GM23248 (cell line): ENCODE results near the gene GGCX. TPM values are rescaled to one million over a fixed set of nuclear protein-coding genes. Genes with fewer than 3 reads are reported as not detected.

Experiments used
- DNase-seq: peaks from one replicate; pipeline ENCODE4 v3.0.0-alpha.2; 2015
- H2AFZ ChIP-seq: fragments of 200-600 bp; sonication (generic); 2 replicates; pipeline ENCODE4 v1.6.1; 2016; ENCODE audit warnings: antibody characterized with exemption
- H3F3A ChIP-seq: fragments of 200-600 bp; sonication (generic); 2 replicates; pipeline ENCODE4 v1.6.1; 2016; ENCODE audit warnings: mild to moderate bottlenecking, antibody characterized with exemption, mixed run types; ENCODE audit not compliant: insufficient read depth
- H3K27ac ChIP-seq: fragments of 200-600 bp; sonication (generic); 2 replicates; pipeline ENCODE4 v1.5.1; 2016; ENCODE audit warnings: mild to moderate bottlenecking
- H3K27me3 ChIP-seq: fragments of 200-600 bp; sonication (generic); replicated peaks from 2 replicates; pipeline ENCODE4 v1.6.1; 2016; ENCODE audit warnings: mild to moderate bottlenecking; ENCODE audit not compliant: insufficient read depth
- H3K36me3 ChIP-seq: fragments of 200-600 bp; sonication (generic); 2 replicates; pipeline ENCODE4 v1.6.1; 2016; ENCODE audit warnings: low read depth, mild to moderate bottlenecking
- H3K4me1 ChIP-seq: fragments of 200-600 bp; sonication (generic); 2 replicates; pipeline ENCODE4 v1.6.1; 2016; ENCODE audit warnings: mild to moderate bottlenecking; ENCODE audit not compliant: insufficient read depth
- H3K4me2 ChIP-seq: fragments of 200-600 bp; sonication (generic); one replicate; pipeline ENCODE4 v1.6.1; 2016; ENCODE audit warnings: mild to moderate bottlenecking; ENCODE audit not compliant: unreplicated experiment
- H3K4me3 ChIP-seq: fragments of 200-600 bp; sonication (generic); 2 replicates; pipeline ENCODE4 v1.5.1; 2016; ENCODE audit warnings: mild to moderate bottlenecking
- H3K79me2 ChIP-seq: fragments of 200-600 bp; sonication (generic); 2 replicates; pipeline ENCODE4 v1.6.1; 2016; ENCODE audit warnings: mild to moderate bottlenecking; ENCODE audit not compliant: insufficient read depth
- H3K9ac ChIP-seq: fragments of 200-600 bp; sonication (generic); 2 replicates; pipeline ENCODE4 v1.6.1; 2016; ENCODE audit warnings: mild to moderate bottlenecking
- H3K9me2 ChIP-seq: fragments of 200-600 bp; sonication (generic); 2 replicates; pipeline ENCODE4 v1.6.1; 2016; ENCODE audit warnings: mixed run types, mild to moderate bottlenecking, moderate library complexity; ENCODE audit not compliant: insufficient read depth
- H3K9me3 ChIP-seq: fragments of 200-600 bp; sonication (generic); one replicate; pipeline ENCODE4 v1.6.1; 2017; ENCODE audit warnings: low read depth
- H4K20me1 ChIP-seq: fragments of 200-600 bp; sonication (generic); 2 replicates; pipeline ENCODE4 v1.6.0; 2016; ENCODE audit not compliant: insufficient read depth
- EZH2 ChIP-seq: fragments of 200-600 bp; sonication (generic); IDR thresholded peaks from 2 replicates; pipeline ENCODE4 v1.6.1; 2018; ENCODE audit warnings: antibody characterized with exemption, mild to moderate bottlenecking; ENCODE audit not compliant: insufficient read depth, poor library complexity, severe bottlenecking
- EZH2phosphoT487 ChIP-seq: fragments of 200-600 bp; sonication (generic); IDR thresholded peaks from 2 replicates; pipeline ENCODE4 v1.6.1; 2018; ENCODE audit warnings: antibody characterized with exemption, moderate library complexity, mild to moderate bottlenecking, low read depth; ENCODE audit not compliant: insufficient read depth
- WGBS, 2 experiments: methylation state at CpG; one replicate each; pipeline ENCODE4 v1.1.6; 2015 to 2017; ENCODE audit warnings: low lambda C conversion rate in 2 of 2, low coverage in 1 of 2; ENCODE audit errors: missing lambda C conversion rate in 2 of 2; 5-methylcytosine and 5-hydroxymethylcytosine counted together
- in situ Hi-C: fragments of 300-500 bp; cut with MboI; formaldehyde crosslinking; loops from 2 replicates; pipeline ENCODE4 v1.15.0; 2020
- polyA plus RNA-seq: library from polyadenylated mRNA; unstranded; fragments of >200 nt; fragmentation: Nextera tagmentation; extraction: Ambion mirVana; gene quantifications from 2 replicates; pipeline ENCODE4 v1.2.1, GENCODE V29; 2016
- total RNA-seq: library from RNA; depleted of rRNA; stranded (reverse); fragments of >200 nt; shearing (Covaris generic); gene quantifications from 2 replicates; pipeline ENCODE4 v1.2.3, GENCODE V29; 2014

Gene GGCX
- total and polyA plus RNA-seq, 2 experiments from 2014 or later: 62.7 to 81.3 TPM

DNA sequence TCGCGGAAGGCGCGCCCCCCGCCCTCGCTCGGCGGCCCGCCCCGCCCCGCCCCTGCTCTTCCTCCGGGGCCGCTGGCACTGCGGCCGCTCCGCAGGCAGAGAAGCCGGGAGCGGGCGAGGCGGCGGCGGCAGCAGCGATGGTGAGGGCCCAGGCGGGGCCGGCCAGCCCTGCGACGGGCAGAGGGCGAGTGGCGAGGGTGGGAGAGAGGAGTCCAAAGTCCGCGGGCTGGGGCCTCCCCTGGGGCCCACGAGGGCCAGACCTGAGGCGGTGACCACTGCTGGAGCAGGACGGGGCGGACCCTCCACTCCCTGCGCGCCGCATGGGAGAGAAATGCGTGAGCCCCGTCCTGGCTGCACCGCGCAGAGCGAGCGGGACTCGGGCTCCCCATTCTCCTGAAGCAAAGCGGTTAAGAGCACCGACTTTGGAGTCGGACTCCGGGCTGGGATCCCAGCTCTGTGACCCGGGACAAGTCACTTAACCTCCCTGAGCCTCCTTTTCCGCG is 23.1 kb upstream of the GGCX start, which contains the start of gene VAMP5:
TSS of gene VAMP5 (plus strand) at position 78 of the 503 bp plus-strand sequence. CDS start at position 138, 60 bp downstream.
- 0 to 3% methylated on average over 27 to 28 of the region's 52 CpGs for whole genome bisulfite sequencing, 2 experiments
- H3K9me2 ChIP-seq: no peaks in the 10 kb centered on the region

DNA sequence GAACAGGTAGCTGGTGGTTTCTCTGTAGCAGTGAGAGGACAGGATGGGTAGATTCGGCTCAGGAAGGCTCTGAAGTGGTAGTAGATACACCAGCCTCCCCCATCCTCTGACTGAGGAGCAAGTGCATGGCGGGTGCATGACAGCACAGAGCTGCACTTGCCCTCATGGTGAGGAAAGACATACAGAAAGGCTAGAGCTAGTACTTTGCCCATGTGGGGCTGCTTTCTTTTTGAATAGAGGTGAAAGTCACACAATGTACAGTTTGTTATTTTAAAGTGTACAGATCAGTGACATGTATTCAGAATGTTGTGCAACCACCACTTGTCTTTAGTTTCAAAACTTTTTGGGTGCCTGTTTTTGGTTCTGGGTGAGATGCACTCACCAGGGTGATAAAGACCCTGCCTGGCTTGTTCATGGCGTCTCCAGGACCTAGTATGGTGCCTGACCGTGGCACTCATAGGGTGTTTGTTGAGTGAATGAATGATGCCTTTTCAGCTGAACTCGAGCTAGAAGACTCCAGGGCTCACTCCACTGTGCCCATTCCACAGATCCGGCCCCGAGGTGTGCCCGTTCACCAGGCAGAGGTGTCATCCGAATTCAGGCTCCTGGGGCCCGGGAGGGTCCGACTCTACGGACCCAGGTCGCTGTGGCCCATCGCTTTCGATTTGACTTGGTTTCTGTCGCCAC is 22.5 kb upstream of the GGCX start:
- Histone ChIP-seq H4K20me1 (no peaks in the 10 kb centered on the region), H3K79me2 (peaks cover 29% of the 10 kb centered on the region), H2AFZ (peak overlapping the region; percentile 83), H3K27me3 (no peaks in the 10 kb centered on the region), H3K4me3 (peak overlapping the region; percentile 78), H3K9me3 (no peaks in the 10 kb centered on the region), H3K9ac (peak overlapping the region; percentile 82), H3K4me1 (peaks cover 18% of the 10 kb centered on the region), H3K36me3 (no peaks in the 10 kb centered on the region), H3K9me2 (no peaks in the 10 kb centered on the region), H3K4me2 (peak overlapping the region; percentile 91), H3K27ac (peak overlapping the region; percentile 80), H3F3A (peaks cover 15% of the 10 kb centered on the region)
- TF ChIP-seq EZH2phosphoT487 (no peak), EZH2 (no peak)
- in situ Hi-C loops: no loop called here
- 16 to 17% methylated on average over 12 to 13 of the region's 16 CpGs for WGBS, 2 experiments
- DNase-seq: peak; percentile 41

More for the DNA sequence above, 23.1 kb upstream of the GGCX start, which contains the start of gene VAMP5:
- Histone ChIP-seq H3K4me2 (peak within 1 kb of the TSS; percentile 91), H3K4me1 (peaks cover 22% of the 10 kb centered on the region), H3K9ac (peak within 1 kb of the TSS; percentile 82), H4K20me1 (no peaks in the 10 kb centered on the region), H3K9me3 (no peaks in the 10 kb centered on the region), H3K4me3 (peak within 1 kb of the TSS; percentile 78), H3K79me2 (peaks cover 34% of the 10 kb centered on the region), H3K27me3 (no peaks in the 10 kb centered on the region), H3K27ac (peak within 1 kb of the TSS; percentile 80), H3F3A (peaks cover 20% of the 10 kb centered on the region), H3K36me3 (no peaks in the 10 kb centered on the region), H2AFZ (peak within 1 kb of the TSS; percentile 83)
- DNase-seq: peak; percentile 68
- TF ChIP-seq EZH2phosphoT487 (no peak), EZH2 (no peak)
- in situ Hi-C loops: no loop called here

DNA sequence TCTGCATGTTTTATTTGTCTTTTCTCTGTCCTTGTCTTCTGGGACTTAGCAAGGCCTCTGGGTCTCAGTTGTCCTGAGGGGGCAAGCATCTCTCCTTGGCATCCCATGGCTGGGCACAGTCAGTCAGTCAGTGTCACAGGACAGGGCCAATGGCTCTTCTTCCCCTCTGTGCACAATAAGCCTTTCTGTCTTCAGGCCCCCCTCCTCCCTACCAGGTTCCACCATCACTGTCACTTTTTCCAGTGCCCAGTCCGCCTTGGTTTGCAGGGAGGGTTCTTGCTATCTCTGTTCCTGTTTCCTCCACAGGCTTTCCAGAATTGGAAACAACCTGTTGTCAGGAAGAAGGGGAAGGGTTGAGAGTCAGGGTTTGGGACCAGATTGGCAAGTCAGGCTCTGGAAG is 21.2 kb upstream of the GGCX start:
- no peak for DNase-seq
- Histone ChIP-seq H3K4me2 (no peak overlapping the region), H3K9ac (no peak overlapping the region), H3K79me2 (peaks cover 15% of the 10 kb centered on the region), H3K4me3 (no peak overlapping the region), H3K4me1 (peaks cover 18% of the 10 kb centered on the region), H3K36me3 (no peaks in the 10 kb centered on the region), H3K9me3 (no peaks in the 10 kb centered on the region), H4K20me1 (no peaks in the 10 kb centered on the region), H3K9me2 (no peaks in the 10 kb centered on the region), H3F3A (peaks cover 15% of the 10 kb centered on the region), H3K27ac (no peak overlapping the region), H2AFZ (no peak overlapping the region), H3K27me3 (no peaks in the 10 kb centered on the region)
- WGBS, 2 experiments: 100% methylated on average over 1 of the region's 1 CpG
- TF ChIP-seq EZH2 (no peak), EZH2phosphoT487 (no peak)
- in situ Hi-C loops: no loop called here

DNA sequence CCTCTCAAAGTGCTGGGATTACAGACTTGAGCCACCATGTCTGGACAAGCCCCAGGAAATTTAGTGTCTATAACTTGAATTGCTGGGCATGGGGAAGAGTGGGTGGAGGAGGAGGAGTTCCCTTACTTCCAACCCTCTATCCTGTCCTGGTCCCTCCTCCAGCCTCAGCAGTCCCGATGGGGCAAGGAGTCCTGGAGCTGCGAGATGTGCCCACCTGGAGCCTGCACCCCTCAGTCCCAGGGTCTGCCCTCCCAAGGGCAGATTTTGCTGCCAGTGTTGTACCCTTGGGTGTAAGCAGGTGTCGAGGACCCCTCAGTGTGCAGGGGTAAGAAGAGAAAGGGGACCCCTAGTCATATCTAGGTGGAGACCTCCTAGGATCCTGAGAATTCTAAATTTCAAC is 18.9 kb upstream of the GGCX start:
- Histone ChIP-seq H3F3A (0 out of 2 replicates have a peak, but pooled peaks cover 6% of the 10 kb centered on the region), H3K79me2 (no peaks in the 10 kb centered on the region), H3K4me3 (no peak overlapping the region), H3K4me2 (no peak overlapping the region), H3K9me3 (no peaks in the 10 kb centered on the region), H3K36me3 (no peaks in the 10 kb centered on the region), H3K27ac (no peak overlapping the region), H3K9me2 (no peaks in the 10 kb centered on the region), H2AFZ (no peak overlapping the region), H3K9ac (no peak overlapping the region), H3K27me3 (no peaks in the 10 kb centered on the region), H4K20me1 (no peaks in the 10 kb centered on the region), H3K4me1 (peaks cover 6% of the 10 kb centered on the region)
- TF ChIP-seq EZH2phosphoT487 (no peak), EZH2 (no peak)
- WGBS, 2 experiments: 66 to 67% methylated on average over 3 of the region's 3 CpGs
- in situ Hi-C loops: no loop called here
- DNase-seq: no peak
